ENCODE data around the gene BAHCC1.
A peak's percentile ranks its signal among the peaks of the same experiment; 100 is the strongest.

Gene BAHCC1

DNA sequence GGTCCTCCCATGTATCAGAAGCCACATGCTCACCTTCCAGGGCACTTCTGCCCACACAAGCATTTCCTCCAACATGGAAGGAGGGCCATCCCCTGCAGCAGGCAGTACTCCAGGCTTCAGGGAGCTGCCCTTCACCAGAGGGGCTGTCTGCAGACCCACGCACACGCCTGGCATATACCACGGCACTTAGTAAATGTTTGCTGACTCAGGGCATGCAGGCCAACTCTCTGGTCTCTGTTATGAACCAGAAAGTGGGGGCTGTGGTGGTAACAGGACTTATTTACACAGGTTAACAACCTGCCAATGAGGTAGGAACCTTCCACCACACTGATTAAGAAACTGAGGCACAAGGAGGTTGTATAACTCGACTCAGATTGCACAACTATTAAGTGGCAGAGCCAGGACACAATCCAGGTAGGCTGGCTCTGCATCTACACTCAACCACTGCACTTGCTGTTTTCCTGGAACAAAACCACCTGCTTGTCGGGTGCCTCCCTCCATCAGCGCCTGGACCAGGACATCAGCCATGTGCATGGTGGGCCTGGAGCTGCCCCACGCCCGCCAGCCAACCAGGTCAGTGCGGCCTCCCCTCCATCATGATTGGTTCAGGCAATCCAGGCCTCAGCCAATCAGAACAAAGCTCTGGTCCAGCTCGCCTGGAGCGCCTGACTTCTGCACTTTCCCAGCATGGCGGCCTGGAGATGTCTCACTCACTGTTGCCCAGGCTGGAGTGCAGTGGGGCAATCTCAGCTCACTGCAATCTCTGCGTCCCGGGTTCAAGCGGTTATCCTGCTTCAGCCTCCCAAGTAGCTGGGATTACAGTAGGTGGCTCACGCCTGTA is 98.2 kb downstream of the BAHCC1 start:
- TF ChIP-seq TAF1 (IDR thresholded peaks at IDR 0.05; ENCODE audit: borderline replicate concordance, low read depth, low read length) (no peak), POLR2AphosphoS5 (IDR thresholded peaks at IDR 0.05; ENCODE audit: low read depth, low read length) (no peak), POLR2A (IDR thresholded peaks at IDR 0.05; ENCODE audit: low read depth, low read length) (no peak)
- FAIRE-seq = no peak
- no peak for DNase-seq (ENCODE audit: insufficient read length)

DNA sequence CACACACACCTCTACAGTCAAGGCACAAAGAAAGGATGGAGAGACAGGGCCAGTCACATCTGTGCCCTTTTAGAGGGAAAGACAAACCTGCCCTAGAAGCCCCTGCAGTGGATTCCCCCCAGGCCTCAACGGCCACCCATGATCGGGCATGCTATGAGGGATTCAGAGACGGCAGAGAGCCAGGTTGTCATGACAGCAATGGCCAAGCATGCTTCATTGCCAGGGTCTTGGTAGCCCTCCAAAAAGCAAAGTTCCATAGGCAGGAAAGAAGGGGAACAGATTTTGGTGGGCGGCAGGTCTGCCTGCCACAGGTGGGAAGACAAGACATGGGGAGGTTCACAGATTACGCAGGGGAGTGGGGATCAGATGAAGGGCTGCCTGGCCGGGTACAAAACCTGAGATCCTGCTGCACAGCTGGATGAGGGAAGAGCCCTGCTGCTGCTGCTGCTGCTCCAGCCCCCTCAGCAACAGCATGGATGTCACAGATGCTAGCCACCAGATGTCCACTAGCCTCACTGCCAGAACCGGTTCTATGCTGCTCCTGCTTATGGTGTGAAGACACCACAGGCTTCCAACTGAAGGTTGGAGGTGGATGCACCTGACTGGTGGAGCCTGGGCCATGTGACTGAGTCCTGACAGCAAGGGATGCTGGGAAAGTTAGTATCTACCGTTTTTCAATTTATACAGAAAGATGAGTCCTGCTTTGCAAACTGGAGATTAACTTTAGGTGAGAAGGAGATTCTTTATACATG is 99.5 kb downstream of the BAHCC1 start:
- no peak for DNase-seq (ENCODE audit: insufficient read length)
- TF ChIP-seq POLR2AphosphoS5 (IDR thresholded peaks at IDR 0.05; ENCODE audit: low read depth, low read length) (no peak), POLR2A (IDR thresholded peaks at IDR 0.05; ENCODE audit: low read depth, low read length) (no peak), TAF1 (IDR thresholded peaks at IDR 0.05; ENCODE audit: borderline replicate concordance, low read depth, low read length) (no peak)
- FAIRE-seq = peak; percentile 24

DNA sequence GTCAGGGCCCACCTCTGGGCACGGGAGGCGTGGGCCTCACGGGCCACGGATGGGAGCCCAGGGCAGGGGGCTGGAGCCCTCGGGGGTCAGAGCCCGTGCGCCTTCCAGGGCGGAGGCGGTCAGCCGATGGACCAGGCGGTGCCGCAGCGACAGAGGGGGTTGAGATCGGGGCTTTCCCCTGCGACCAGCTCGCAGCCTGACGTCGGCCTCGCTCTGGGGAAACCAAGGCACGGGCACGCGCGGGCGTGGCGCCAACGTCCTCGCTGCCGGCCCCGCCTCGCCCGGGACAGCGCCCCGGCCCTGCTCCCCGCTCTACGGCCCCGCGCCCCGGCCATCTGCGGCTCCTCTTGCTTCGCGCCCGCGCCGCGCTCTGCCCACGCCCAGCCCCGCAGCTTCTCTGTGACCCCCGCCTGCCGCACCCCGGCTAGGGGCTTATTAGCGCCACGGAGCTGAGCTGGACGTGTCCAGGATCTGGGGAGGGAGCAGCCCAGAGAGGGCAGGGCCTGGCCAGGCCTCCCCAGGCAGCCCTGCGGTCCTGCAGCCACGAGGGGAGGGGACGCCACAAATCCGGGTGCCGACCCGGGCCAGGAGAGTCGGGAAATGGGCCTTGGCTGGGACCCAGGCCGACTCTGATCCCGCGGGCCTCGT is 103.8 kb downstream of the BAHCC1 start:
- no peak for FAIRE-seq
- no peak for DNase-seq (ENCODE audit: insufficient read length)
- no peak for TF ChIP-seq POLR2A (IDR thresholded peaks at IDR 0.05; ENCODE audit: low read depth, low read length)
- TF ChIP-seq POLR2AphosphoS5 (IDR thresholded peaks at IDR 0.05; ENCODE audit: low read depth, low read length) = no peak
- TF ChIP-seq TAF1 (IDR thresholded peaks at IDR 0.05; ENCODE audit: borderline replicate concordance, low read depth, low read length) = no peak

DNA sequence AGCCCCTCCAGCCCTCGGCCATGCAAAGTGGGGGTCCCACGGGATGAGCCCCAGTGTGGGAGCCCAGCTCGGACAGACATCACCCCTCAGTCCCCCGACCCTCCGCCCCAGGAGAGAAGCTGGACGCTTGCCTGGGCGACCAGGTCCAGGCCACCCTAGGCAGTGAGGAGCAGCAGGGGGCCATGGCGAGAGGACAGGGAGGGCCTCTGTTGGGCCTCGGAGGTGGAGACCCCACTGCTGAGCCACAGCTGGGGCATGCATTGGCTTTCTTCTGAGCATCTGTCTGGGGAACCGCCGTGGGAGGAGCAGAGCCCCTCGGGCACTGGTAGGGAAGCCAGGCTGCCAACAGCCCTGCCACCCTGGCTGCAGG is 104.3 kb downstream of the BAHCC1 start:
- FAIRE-seq (no peak), DNase-seq (ENCODE audit: insufficient read length) (no peak)
- no peak for TF ChIP-seq TAF1 (IDR thresholded peaks at IDR 0.05; ENCODE audit: borderline replicate concordance, low read depth, low read length)
- TF ChIP-seq POLR2A (IDR thresholded peaks at IDR 0.05; ENCODE audit: low read depth, low read length) = no peak
- no peak for TF ChIP-seq POLR2AphosphoS5 (IDR thresholded peaks at IDR 0.05; ENCODE audit: low read depth, low read length)

DNA sequence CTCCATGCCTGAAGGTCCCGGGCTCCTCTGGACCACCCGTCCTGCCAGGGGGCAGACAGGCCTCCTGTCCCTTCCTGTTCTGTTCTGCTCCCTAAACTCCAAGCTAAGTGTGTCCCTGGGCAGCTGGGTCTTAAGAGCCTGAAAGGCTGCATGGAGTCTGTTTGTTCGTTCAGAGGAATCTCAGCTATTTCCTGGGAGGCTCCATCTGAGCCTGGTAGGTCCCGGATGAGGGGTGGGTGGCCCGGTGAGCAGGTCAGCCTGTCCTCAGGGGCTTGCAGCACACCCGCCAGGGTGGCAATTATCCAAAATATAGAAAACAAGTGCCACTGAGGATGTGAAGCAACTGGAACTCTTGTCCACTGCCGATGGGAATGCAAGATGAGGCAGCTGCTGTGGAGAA is 104.8 kb downstream of the BAHCC1 start:
- TF ChIP-seq POLR2AphosphoS5 (IDR thresholded peaks at IDR 0.05; ENCODE audit: low read depth, low read length) = no peak
- TF ChIP-seq TAF1 (IDR thresholded peaks at IDR 0.05; ENCODE audit: borderline replicate concordance, low read depth, low read length) = no peak
- TF ChIP-seq POLR2A (IDR thresholded peaks at IDR 0.05; ENCODE audit: low read depth, low read length) = no peak
- FAIRE-seq (no peak), DNase-seq (ENCODE audit: insufficient read length) (no peak)

DNA sequence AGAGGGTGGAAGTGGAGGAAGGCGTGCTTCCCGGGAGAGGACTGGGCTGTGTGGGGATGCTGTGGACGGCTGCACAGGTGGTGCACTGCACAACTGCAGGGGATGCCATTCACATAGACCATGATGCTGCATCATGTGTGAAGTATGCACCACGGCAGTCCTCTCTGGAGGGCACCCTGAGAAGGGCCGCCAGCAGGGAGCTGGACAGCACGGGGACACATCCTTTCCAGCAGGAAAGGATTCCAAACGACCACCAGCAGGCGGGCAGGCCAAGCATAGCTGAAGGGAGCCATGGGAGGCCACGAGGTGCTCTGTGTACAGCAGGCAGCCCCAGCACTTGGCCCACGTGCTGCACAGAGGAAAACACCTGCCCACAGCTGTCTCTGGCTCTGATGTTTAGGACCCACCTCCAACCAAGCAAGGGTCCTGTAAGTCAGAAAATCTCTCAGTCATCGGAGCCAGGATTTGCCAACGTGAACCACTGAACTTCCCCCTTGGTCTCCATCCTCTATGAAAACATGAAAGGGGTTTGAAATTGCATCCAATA is 107.3 kb downstream of the BAHCC1 start:
- TF ChIP-seq TAF1 (IDR thresholded peaks at IDR 0.05; ENCODE audit: borderline replicate concordance, low read depth, low read length) (no peak), POLR2AphosphoS5 (IDR thresholded peaks at IDR 0.05; ENCODE audit: low read depth, low read length) (no peak), POLR2A (IDR thresholded peaks at IDR 0.05; ENCODE audit: low read depth, low read length) (no peak)
- FAIRE-seq (no peak), DNase-seq (ENCODE audit: insufficient read length) (no peak)

DNA sequence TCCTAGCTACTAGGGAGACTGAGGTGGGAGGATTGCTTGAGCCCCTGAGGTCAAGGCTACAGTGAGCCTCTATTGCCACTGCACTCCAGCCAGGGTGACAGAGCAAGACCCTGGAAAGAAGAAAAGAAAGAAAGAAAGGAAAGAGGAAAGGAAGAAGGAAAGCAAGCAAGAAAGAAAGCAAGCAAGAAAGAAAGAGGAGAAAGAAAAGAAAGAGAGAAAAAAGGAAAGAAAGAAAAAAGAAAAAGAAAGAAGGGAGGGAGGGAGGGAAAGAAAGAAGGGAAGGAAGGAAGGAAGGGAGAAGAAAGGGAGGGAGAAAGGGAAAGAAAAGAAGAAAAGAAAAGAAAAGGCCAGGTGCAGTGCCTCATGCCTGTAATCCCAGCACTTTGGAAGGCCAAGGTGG is 108.4 kb downstream of the BAHCC1 start:
- no peak for DNase-seq (ENCODE audit: insufficient read length)
- FAIRE-seq = no peak

DNA sequence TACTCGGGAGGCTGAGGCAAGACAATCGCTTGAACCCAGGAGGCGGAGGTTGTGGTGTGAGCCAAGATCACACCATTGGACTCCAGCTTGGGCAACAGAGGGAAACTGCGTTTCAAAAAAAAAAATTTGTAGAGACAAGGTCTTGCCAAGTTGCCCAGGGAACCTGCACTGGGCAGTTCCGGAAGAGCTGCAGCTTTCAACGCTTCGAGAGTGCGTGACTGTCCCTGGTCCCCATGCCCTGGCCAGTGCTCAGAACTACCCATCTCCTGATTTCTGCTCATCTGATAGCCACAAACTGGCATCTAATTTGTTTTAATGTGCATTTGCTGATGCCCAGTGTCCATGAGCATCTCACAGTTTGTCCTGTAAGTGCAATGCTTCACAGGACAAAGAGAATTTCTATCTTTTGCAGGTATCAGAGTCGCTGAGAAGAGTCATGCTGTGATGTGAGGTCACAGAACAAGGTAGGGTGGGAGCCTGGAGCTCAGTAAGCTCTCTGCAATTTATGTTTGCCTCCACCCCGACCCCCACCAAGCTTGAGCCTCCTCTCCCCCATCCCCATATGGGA is 113.5 kb downstream of the BAHCC1 start:
- FAIRE-seq (no peak), DNase-seq (ENCODE audit: insufficient read length) (no peak)
- peak; percentile 21; the same call in 1 of the 2 replicates for TF ChIP-seq POLR2A (IDR thresholded peaks at IDR 0.05; ENCODE audit: low read depth, low read length)
- TF ChIP-seq POLR2AphosphoS5 (IDR thresholded peaks at IDR 0.05; ENCODE audit: low read depth, low read length) = no peak

More for the DNA sequence above, 108.4 kb downstream of the BAHCC1 start:
- TF ChIP-seq POLR2A (IDR thresholded peaks at IDR 0.05; ENCODE audit: low read depth, low read length) (no peak), POLR2AphosphoS5 (IDR thresholded peaks at IDR 0.05; ENCODE audit: low read depth, low read length) (no peak), TAF1 (IDR thresholded peaks at IDR 0.05; ENCODE audit: borderline replicate concordance, low read depth, low read length) (no peak)

DNA sequence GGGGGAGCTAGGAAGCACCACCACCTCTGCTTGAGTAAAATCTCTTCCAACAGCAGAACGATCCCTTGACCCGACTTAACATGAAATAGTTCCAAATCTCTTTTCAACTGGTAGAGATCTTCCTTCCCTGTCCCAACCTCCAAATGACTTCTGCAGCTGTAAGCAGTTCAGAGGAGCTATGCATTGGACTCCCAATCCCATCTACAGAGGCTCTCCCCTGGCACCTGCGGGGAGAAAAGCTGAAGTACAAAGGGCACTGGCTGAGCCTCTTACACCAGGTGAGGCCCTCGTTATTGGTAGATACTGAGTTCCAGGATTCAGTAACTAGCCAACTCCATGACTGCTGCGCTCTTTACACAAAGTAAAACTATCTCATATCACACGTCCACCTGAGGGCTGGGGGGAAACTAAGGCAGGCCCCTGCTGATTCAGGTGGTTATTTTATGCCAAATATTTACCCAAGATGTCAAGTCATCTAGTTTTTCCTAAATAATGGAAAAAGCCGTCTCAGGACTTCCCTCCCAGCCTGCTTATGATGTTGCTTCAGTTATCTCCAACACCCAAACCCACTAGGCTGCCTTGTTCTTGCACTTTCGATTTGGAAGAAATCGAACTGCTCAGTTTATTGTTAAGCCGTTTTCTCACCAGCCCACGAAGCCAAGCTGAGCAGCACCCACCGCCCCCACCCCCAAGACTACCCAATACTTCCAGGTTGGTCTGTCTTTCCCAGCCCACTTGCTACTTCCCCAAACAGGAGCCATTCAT is 114.1 kb downstream of the BAHCC1 start:
- TF ChIP-seq POLR2AphosphoS5 (IDR thresholded peaks at IDR 0.05; ENCODE audit: low read depth, low read length) = peak; percentile 96
- no peak for TF ChIP-seq TAF1 (IDR thresholded peaks at IDR 0.05; ENCODE audit: borderline replicate concordance, low read depth, low read length)
- TF ChIP-seq POLR2A (IDR thresholded peaks at IDR 0.05; ENCODE audit: low read depth, low read length) = peak; percentile 86
- peak; percentile 63 for FAIRE-seq
- DNase-seq (ENCODE audit: insufficient read length) = no peak

DNA sequence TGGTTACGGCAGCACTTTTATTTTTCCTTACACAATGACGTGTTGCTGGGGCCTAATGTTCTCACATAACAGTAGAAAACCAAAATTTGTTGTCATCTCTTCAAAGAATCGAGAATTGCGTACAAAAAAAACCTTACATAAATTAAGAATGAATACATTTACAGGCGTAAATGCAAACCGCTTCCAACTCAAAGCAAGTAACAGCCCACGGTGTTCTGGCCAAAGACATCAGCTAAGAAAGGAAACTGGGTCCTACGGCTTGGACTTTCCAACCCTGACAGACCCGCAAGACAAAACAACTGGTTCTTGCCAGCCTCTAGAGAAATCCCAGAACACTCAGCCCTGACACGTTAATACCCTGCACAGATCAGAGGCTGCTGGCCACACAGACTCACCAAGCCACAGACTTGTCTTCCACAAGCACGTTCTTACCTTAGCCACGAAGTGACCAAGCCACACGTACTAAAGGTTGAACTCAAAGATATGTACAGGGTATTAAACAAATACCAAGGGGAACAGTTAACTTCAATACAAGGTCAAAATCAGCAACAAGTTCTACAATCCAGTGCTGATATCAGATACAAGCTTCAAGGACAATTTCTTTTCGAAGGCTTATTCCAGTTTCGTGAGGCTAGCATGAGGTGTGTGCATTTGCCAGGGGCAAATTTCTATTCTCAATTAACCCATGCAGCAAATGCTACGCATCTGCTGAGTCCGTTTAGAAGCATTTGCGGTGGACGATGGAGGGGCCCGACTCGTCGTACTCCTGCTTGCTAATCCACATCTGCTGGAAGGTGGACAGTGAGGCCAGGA is 114.9 kb downstream of the BAHCC1 start:
- TF ChIP-seq POLR2A (IDR thresholded peaks at IDR 0.05; ENCODE audit: low read depth, low read length) (no peak; the same call in 1 of the 2 replicates), POLR2AphosphoS5 (IDR thresholded peaks at IDR 0.05; ENCODE audit: low read depth, low read length) (no peak), TAF1 (IDR thresholded peaks at IDR 0.05; ENCODE audit: borderline replicate concordance, low read depth, low read length) (no peak)
- no peak for FAIRE-seq
- DNase-seq (ENCODE audit: insufficient read length) = no peak

All from GM12892 (cell line).